Activated T-helper 9 cell treated with anti-CD3 and anti-CD28 coated beads, Interleukin-2, amount 50 U/mL, for 16 hours (primary cell): ENCODE data around the gene TAGLN2.

Source experiments
- DNase-seq: peaks from one replicate; pipeline ENCODE4 v3.0.0-alpha.2; 2020; ENCODE audit warnings: low read depth

Gene TAGLN2

DNA sequence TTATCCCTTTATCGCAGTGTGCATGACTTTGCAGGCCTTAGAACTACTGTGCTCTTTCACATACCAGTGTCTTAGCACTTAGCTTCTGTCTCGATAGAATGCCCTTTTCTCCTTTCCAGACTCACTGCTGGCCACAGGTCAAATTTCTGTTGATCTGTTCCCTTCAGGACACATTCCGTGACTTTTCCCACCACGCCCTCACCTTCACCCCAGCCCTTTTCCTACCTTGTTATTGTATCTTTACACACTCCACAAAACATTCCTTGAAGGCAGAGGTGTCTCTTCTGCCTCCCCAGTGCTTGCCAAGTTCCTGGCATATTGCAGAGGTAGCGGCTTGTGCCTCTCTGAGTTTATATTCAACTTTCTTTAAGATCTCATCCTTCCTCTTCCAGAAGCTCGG lies 23.8 kb upstream of the TAGLN2 start:
- DNase-seq, result no peak

DNA sequence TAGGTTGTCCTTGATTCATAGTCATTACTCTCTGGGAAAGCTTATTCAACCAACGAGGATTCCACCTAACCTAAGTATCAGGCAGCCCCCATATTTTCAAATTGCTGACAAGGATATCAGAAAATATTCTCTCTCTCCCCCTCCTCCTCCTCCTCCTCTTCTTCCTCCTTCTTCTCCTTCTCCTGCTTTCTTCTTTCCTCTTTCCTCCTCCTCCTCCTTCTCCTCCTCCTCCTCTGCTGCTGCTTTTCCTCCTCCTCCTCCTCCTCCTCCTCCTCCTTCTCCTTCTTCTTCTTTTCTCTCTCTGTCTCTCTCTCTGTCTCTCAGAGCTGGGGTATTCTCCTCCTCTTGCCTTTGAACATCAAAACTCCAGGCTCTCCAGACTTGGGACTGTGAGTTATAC lies 22.6 kb upstream of the TAGLN2 start:
- DNase-seq, result no peak

DNA sequence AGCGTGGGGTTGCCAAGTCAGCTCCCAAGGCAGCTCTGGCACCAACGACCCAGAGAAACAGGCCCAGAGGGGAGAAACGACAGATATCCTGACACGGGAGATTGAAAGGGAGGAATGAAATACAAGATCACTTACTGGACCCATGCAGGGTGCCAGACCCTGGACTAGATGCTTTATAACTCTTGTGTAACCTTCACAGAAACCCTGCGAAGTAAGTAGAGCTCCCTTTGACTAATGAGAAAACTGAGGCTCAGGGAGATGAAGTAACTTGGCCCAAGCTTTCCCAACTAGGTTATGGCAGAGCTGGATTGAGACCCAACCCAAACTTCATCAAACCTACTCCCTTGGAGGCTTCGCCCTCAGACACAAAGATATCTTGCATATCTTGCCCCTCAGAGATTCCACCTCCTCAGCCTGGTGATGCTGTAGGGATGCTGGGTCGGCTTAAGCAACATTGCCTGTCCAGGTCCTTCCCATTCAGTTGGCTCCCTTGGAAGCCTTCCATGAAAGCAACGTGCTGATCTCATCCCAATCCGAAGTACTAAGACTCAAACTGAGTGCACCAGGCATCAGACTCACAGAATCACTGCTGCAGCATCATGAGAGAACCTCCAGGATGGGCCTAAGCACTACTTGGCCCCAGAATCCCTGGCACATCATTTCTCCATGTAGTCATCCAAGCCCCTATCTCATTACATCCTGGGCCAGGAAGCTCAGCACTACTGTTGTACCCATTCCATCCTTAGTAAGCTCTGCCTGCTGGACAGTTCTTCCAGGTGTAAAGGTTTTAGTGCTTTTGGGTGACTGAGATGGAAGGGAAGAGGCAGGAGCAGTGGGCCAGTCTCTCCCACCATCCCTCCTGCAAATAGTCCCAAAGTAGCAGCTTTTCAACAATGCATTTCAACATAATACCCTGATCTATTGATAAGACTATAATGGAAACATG lies 21.2 kb upstream of the TAGLN2 start:
- DNase-seq, result no peak

DNA sequence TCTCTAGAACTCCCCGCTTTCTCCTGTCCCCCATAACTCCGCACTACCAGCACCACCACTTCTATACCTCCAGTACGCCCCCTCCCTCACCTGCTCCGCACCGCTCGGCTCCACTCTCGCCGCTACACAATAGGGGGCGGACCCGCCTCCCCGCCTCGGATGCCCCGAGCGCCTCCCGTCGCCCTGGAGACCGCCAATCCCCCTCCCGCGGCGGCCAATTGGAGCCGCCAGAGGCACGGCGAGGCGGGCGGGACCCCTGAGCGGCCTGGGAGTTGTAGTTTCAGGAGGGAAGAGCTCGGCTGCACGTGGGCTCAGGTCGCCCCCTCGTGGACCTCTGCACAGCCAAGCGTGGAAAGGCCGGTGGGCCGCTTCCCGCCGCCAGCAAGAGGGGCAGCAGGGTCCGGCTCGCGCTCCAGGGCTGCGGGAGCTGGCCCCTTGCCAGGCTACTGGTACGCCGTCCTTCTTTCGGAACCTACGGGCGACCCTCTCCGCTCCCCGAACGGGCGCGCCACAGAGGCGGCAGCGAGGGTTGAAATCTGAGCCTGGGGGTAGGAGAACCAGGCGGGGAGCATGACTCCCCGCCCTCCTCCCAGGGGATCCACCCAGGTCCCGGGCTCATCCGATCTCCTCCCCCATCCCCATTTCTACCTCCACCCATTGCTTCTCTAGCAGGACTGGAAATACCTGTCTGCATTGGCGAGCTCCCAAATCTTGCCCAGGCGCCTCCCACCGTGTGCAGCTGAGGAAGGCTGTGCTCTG lies 20.4 kb upstream of the TAGLN2 start, which contains the start of gene IGSF9:
Gene IGSF9, minus strand, starts transcription at position 131 of the 759 bp plus-strand sequence. CDS start 2,159 bp downstream, outside the sequence.
- DNase-seq, result peak; percentile 59

DNA sequence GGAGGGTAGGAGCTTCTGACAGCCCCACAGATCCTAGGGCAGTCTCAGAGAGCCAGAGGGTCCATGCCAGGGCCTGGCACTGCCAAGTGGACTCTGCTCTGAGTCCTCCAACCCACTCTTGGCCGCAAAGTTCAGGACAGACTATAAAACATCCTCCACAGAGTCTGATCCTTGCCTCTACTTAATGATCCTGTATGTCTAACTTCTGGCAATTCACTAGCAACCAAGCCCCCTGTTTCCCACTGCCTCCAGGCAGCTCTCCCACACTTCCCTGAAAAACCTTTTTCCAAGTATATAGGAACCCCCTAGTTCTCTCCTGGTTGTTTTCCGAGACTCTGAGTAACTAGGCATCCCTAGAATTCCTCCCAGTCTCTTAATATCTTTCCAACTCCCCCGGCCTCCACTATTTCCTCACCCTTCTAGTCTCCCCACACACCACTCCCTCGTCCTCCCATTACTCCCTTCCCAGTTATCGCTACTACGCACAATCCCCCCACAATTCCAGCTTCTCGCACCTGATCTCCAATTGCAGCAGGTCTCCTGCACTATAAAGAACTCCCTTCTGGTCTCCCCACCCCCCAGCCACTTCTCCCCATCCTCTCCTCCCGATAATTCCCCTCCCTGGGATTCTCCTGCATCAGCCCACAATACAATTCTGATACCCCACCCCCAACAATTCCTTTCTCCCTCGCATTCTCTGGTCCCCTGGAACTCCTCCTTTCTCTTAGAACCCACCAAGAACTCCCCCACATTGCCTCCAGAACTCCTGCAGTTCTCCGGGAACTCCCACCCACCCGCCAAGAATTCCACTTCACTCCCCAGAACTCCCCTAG lies 19.5 kb upstream of the TAGLN2 start:
- DNase-seq, result no peak

DNA sequence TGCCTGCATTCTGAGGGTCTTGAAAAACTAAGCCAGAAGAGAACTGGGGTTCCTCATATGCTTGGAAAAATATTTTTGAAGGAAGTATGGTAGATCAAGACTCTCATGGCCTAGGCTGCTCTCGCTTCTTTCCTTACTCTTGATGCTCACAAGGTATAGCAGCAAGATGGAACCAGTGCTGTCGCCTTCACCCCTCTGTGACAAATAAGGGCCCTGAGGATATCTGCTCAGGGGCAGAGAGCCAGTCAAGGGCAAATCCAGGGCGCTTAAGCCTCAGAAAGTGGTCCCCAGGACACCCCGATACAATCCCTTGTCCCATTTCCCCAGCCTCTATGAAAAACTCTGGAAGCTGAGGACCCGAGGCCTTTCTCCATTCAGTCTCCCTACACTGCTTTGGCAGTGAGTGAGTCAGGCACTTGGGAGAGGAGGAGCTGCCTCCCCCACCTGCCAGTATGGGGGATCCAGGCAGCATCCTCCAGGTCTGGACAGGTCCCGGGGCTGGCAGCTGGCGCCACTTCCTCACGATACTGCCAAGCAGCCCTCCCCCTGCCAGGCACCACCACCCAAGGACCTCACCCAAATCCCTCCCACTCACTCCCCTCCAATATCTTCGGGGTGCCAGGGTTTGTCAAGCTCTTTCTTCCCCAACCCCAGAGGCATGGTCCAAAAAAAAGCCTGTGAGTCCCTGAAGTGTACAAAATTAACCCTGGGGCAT lies 18.8 kb upstream of the TAGLN2 start:
- no peak for DNase-seq

DNA sequence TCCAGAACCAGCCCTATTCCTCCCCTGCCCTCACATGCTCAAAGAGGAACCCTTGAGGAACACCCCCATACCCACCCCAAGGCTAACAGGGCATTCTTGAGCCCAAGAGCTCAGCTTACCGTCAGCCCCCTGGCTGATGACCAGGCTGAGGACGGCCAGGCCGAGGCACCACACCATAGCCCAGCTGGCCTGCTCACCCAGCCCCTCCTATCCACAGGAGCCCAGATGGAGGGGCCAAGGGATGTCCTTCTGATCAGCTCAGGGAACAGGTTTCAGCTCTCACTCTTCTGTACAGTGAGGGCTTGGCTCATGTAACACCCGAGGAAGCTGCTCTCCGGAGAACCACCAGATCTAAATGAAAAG lies 18.0 kb upstream of the TAGLN2 start:
- no peak for DNase-seq

DNA sequence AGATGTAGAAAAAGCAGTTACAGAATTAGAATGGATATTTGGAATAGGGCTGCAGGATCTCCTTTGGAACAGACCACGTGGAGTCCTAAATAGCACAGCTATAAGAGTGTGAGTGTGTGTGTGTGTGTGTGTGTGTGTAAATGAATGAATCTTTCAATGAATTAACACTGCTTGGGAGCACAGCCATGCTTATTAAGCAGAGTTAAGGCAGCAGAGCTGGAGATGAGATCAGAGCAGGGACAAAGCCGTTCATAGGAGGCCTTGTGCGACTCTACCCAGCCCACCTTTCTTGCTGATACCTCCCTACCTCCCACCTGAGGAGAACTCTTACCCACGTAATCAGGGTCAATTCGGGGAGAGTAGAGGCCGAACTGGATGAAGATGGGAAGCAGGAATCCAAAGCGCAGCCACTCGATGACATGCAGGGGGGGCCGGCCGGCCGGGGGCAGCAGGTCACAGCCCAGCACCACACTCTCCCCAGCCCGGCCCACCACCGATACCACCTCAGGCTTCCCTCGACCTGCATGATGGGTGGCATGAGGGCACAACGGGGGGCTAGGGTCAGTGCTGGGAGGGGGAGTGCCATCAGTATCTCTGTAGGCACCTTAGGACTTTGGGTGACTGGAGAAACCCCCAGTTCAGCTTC lies 17.4 kb upstream of the TAGLN2 start:
- DNase-seq, result no peak

DNA sequence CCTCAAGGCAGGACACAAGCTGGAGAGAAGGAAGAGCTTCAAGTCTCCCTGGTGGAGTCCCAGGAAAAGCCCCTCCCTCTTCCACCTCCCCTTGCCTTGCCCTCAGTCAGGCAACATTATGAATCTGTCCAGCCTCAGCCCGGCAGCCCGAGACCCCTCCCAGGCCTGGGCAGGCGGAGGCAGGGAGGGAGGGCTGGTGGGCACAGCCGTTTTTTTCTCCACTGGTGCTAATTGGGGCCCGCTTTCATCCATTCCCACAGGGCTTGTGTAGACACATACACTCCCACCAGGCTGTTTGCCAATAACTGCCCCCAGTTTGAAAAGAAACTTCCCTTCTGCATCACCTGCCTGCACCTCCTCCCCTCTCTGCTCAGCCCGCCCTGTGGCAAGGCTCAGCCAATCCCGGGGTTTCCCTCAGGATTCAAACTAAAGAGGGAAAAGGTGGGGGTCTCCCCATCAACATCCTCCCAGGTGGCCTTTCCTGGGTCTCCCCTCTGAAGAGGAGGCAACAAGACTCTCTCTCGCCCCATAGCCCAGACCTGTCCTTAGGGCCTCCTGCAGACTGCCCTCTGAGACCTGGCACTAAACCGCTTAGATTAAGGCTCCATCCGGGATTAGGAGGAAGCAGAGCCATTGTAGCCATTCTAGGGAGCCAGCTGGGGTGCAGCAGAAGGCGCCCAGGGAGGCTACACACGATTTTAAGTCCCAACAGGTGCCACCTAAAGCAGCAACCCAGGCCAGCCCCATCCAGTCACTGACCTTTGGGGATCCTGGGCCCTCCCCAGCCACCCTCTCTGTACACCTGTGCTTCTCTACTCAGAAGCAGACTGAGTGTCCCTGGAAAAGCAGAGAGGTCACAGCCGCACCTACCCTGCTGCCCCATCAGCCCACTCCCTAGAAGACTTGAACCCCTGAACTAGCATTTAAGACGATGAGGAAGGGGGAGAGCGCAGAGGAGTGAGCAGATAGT lies 16.6 kb upstream of the TAGLN2 start:
- DNase-seq, result no peak

DNA sequence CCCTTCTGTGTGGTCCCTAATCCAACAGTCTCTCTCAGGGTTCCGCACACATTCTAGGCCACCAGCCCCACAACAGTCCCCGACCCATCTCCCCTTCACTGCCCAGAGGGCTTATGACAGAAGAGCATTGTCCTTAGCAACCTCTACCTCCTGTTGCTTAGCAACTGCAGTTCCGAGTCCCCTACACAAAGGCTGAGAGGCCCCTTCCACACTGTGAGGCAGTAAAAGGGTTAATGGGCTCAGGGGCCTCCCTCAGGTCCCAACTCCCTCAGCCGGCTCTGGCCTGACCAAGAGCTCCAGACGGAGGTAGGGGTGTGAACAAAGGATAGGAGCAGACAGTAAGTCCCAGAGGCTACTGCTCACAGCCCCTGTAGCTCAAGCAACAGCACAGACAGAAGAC lies 15.8 kb upstream of the TAGLN2 start:
- no peak for DNase-seq

DNA sequence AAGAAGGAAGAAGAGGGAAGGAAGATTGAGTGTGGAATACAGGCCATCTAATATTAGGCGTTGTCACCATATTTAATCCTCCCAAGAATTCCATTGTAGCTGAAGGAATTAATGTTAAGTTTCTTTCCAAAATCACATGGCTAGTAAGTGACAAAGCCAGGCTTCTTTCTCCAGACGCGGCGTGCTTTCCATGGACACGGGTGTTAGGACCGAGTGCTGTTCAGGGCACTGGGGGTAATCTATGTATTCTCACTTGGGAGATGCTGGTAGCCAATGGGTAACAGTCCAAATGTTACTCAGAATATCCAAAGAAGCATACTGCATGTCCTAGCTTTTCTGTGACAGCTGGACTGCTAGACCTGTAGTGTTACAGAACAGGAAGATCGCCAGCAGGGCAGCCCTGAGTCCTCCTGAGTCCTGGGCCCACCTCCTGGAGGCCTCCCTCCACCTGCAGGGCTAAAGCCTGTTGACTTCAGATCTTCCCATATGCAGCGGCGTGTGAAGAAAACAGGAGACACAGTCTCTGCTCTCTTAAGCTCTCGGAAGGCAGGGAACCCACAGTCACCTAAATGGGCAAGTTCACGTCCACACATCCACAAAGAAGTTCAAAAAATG lies 14.8 kb upstream of the TAGLN2 start:
- no peak for DNase-seq

DNA sequence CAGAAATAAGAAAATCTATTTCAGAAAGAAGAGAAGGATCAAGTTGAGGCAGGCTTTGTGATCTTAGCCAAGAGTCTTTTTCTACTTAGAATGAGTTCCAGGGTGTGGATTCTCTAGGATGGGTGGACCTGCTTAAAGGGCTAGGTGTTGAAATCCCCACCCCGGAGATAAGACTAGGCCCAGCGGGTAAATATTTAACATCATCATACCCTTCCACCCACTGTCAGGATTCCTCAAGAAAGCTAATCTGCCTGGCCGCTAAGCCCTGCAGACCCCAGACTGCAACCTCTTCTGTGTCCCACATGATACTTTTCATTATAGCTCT lies 14.3 kb upstream of the TAGLN2 start:
- DNase-seq, result no peak

DNA sequence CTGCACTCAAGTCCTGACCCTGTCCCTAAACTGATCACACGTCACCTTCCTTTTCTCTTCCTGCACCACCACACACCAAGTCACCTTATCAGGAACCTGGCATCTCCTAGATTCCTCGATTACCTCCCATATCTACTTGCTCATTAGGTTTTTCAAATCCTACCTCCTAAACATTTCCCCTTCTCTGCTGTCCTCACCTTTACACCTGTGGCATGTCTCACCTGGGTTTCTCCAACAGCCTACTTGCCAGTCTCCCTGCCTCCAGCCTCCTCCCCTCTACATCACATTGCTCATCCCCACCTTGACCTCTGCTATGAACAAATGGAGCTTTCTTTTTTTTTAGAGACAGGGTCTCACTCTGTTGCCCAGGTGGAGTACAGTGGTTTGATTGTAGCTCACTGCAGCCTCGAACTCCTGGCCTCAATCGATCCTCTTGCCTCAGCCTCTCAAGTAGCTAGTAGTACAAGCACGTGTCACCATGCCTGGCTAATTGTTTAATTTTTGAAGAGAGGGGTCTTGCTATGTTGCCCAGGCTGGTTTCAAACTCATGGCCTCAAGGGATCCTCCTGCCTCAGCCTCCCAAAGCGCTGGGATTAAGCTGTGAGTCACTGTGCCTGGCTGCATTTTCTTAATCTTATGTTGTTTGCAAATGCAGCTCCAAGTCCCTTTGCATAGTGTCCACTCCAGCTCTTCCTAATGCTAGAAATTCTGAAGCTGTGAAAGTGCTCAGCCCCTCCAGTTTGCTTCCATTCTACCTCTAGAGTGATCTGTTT lies 13.8 kb upstream of the TAGLN2 start:
- DNase-seq, result no peak

DNA sequence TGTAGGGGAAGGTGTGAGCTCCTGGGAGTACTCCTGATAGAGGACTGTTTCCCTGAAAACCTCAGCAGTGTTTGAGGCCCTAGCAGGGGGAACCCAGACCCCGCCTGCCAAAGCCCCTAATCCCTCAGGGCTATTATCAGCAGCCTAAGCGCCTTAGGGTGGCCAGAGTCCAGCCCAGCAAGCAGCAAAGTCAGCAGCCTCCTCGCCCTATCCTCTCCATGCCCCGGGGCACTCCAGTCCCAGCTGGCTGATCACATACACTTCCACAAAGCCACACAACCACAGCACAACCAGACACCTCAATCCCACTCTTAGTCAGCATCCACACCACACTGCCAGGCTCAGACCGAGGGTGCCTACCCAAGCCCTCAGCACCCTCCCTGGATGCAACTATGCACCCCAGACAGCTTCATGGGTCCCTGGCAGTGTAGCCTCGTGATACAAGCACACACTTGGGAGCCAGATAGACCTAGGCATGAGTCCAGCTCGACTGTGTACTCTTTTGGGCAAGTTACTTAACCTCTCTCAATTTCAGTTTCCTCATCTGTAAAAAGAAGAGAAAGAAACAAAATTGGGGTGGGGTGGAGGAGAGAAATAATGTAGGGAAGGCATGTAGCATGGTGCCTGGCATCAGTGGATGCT lies 13.0 kb upstream of the TAGLN2 start:
- no peak for DNase-seq

DNA sequence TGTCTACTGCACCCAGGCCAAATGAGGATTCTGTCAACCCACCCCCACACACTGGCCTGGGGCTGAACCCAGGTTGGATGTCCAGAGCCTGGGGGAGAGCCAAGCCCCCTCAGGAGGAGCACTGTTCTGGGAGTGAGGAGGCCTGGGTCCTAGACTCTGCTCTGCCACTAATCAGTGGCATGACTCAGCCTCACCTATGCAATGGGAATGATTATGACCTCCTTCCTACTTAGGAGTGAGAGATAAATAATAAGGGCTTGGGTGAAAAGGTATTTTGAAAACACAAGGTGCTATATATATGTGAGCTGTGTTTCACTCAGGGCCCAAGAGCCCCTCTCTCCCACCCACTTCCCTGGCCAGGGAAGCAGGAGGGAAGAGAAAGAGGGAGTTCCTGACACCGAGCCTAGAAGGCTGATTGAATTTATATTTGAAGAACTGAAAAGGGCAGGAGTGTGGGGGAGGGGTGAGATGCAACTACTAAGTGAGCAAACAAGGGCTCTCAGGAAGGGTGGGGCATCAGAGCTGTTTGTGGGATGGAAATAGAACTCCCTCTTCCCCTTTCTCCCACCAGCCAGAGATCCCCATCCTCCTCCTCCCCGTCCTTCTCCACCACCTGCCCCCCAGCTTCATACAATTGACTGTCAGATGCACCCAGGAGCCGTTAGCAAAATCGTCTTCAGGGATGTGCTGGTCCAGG lies 11.9 kb upstream of the TAGLN2 start:
- no peak for DNase-seq

DNA sequence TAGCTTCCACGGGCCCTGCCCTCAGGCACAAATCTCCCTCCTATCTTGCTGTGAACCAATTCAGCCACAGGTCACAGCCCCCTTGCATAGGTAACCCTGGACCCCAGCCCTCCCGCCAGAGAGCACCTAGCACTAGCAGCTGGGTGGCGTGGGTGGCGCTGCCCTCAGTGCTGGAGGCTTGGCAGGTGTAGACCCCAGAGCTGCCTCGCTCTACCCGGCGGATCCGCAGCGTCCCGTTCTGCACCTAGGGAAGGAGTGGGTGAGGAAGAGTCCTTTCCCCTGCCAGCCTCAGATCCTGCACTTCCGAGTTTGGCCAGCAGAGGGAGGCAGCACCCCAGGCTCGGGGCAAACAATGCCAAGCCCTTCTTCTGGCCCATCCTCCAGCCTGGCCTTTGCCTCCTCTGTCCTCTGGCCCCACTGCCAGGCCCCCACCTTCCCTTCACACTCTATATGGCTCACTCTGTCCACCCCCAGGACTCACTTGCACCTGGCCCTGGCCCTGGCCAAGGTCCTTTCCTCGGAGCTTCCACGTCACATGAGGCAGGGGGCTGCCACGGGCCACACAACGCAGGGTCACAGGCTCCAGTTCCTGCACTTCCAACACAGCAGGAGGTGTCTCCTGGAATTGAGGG lies 11.1 kb upstream of the TAGLN2 start:
- DNase-seq, result peak; percentile 75

DNA sequence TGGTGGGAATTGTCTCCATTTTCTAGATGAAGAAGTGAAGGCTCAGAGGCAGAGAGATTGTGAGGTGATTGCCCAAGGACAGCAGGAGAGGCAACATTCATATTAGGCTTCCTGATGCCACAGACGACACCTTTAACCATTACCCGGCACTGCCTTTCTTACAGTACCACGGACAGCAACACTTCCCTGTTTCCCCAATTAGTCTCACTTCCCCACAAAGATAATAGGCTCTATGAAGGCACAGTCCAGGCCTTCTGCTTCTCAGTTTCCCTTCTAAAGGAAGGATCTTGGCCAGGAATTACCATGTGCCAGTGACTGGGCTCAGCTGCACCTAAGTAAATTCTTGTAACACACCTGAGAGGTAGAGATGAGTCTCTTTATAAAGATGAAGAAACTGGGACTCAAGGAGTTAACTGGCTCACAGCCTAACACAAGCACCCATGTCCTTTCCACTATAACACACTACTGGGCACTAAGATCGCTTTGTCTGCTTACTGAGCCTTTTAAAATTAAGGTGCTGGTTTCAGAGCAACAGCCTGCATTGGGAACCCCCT lies 10.5 kb upstream of the TAGLN2 start:
- DNase-seq, result no peak
